HEK293 (cell line): ENCODE measurements around the gene FMN1.

Experiments
- CTCF ChIP-seq: fragments of 450-650 bp; formaldehyde crosslinking; IDR thresholded peaks from 2 replicates; pipeline ENCODE4 v1.5.1; 2016; ENCODE audit warnings: missing biosample characterization, missing genetic modification characterization
- ZBTB1 ChIP-seq: fragments of 450-650 bp; formaldehyde crosslinking; IDR thresholded peaks from 2 replicates; pipeline ENCODE4 v1.5.1; 2016; ENCODE audit warnings: missing biosample characterization, missing genetic modification characterization
- ZNF274 ChIP-seq, 2 experiments: fragments of 200-500 bp in 1 of 2; fragments of 450-650 bp in 1 of 2; sonication (Bioruptor generic) in 1 of 2; formaldehyde crosslinking in 1 of 2; IDR thresholded peaks; 2 replicates each; pipeline versions ENCODE4 v1.5.1 to v1.6.1; 2014 to 2016; ENCODE audit warnings: borderline replicate concordance in 1 of 2, inconsistent platforms in 1 of 2, low read length in 1 of 2, missing biosample characterization in 1 of 2, missing genetic modification characterization in 1 of 2
- ZNF416 ChIP-seq: fragments of 450-650 bp; formaldehyde crosslinking; IDR thresholded peaks from 2 replicates; pipeline ENCODE4 v1.5.1; 2016; ENCODE audit warnings: missing biosample characterization, missing genetic modification characterization
- ZNF513 ChIP-seq: fragments of 450-650 bp; IDR thresholded peaks from 2 replicates; pipeline ENCODE4 v1.5.1; 2018; ENCODE audit warnings: missing biosample characterization, missing genetic modification characterization
- ZNF514 ChIP-seq: fragments of 450-650 bp; formaldehyde crosslinking; IDR thresholded peaks from 2 replicates; pipeline ENCODE4 v1.5.1; 2016; ENCODE audit warnings: missing biosample characterization, missing genetic modification characterization
- TF ChIP-seq, protein P1 (sequence below): fragments of 450-650 bp; formaldehyde crosslinking; IDR thresholded peaks from 2 replicates; pipeline ENCODE4 v1.5.1; 2016; ENCODE audit warnings: missing biosample characterization, missing genetic modification characterization, low read depth

DNA sequence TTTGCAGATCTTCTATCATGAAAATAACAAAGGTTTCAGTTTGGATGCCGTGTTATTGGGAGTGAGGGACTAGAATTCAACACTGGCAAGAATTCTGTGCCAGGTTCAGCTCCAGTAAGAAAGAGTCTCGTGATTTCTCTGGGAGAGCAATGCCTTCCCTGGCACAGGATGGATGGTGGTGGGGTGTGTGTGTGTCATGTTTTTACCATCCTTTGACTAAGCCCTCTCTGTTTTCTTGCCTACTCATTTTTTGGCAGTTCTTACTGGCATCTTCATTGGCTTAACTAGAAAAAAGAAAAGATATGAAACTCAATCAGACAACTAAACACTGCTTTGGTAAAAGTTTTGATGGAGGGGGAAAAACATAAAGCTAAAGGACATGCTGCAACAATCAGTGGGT, 86.6 kb downstream of the FMN1 start:
- TF ChIP-seq ZNF513 (tag by site-specific recombination) (no peak), CTCF (tag by site-specific recombination) (no peak), ZNF274 (IDR thresholded peaks at IDR 0.05; ENCODE audit: low read length) (no peak), ZNF274 (tag by site-specific recombination; IDR thresholded peaks at IDR 0.05; ENCODE audit: borderline replicate concordance) (no peak), ZNF416 (no peak), ZBTB1 (no peak), ZNF514 (tag by site-specific recombination) (no peak)
- TF ChIP-seq, protein P1, sequence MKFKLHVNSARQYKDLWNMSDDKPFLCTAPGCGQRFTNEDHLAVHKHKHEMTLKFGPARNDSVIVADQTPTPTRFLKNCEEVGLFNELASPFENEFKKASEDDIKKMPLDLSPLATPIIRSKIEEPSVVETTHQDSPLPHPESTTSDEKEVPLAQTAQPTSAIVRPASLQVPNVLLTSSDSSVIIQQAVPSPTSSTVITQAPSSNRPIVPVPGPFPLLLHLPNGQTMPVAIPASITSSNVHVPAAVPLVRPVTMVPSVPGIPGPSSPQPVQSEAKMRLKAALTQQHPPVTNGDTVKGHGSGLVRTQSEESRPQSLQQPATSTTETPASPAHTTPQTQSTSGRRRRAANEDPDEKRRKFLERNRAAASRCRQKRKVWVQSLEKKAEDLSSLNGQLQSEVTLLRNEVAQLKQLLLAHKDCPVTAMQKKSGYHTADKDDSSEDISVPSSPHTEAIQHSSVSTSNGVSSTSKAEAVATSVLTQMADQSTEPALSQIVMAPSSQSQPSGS: no peak
